ENCODE measurements around the gene FGD3. TPM values are rescaled to one million over a fixed set of nuclear protein-coding genes. Genes with fewer than 3 reads are reported as not detected.
"Not testable (repeated sequence)": the region's sequence is repeated elsewhere in the genome, so short reads cannot be mapped to it uniquely, and the experiment has no call there.

FGD3 gene
- total RNA-seq, 3 donors from 2014 or later = 10.2 to 18.0 (median 10.4) TPM

DNA sequence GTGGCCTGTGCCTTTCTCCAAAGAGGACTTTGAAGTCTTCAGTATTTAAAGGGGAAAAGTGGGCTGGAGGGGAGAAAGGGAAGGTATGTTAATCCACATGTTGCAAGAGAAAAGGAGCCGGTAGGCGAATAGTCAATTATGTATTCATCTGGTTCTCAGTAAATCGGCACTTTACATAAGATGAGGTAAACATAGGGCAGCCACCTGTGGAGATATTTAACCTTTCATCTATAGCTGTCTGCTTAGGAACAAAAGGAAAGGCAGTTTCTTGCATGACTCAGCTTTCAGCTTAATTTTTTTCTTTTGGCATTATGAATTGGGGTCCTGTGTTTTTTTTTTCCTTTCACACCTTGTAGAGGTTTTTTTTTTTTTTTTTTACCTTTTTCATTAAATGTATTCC lies 42.2 kb downstream of the FGD3 start:
- intact Hi-C loops (cut with DNase I; ENCODE audit: low total_unique reads) = no loop called here
- Histone ChIP-seq H3K27ac (peak overlapping the region in 1 of 2 donors; percentile 6), H3K4me1 (no peaks in the 10 kb centered on the region), H3K27me3 (no peaks in the 10 kb centered on the region), H3K36me3 (no peaks in the 10 kb centered on the region), H3K9me3 (peaks cover 0 to under 1% of the 10 kb centered on the region in 2 donors), H3K4me3 (no peak overlapping the region)
- DNase-seq (ENCODE audit: low spot score in 2 of 2) = no peak
- no peak for TF ChIP-seq POLR2A (IDR thresholded peaks at IDR 0.05)
- TF ChIP-seq POLR2AphosphoS5 (IDR thresholded peaks at IDR 0.05) = no peak
- TF ChIP-seq, protein P1, sequence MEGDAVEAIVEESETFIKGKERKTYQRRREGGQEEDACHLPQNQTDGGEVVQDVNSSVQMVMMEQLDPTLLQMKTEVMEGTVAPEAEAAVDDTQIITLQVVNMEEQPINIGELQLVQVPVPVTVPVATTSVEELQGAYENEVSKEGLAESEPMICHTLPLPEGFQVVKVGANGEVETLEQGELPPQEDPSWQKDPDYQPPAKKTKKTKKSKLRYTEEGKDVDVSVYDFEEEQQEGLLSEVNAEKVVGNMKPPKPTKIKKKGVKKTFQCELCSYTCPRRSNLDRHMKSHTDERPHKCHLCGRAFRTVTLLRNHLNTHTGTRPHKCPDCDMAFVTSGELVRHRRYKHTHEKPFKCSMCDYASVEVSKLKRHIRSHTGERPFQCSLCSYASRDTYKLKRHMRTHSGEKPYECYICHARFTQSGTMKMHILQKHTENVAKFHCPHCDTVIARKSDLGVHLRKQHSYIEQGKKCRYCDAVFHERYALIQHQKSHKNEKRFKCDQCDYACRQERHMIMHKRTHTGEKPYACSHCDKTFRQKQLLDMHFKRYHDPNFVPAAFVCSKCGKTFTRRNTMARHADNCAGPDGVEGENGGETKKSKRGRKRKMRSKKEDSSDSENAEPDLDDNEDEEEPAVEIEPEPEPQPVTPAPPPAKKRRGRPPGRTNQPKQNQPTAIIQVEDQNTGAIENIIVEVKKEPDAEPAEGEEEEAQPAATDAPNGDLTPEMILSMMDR (IDR thresholded peaks at IDR 0.05) = no peak

DNA sequence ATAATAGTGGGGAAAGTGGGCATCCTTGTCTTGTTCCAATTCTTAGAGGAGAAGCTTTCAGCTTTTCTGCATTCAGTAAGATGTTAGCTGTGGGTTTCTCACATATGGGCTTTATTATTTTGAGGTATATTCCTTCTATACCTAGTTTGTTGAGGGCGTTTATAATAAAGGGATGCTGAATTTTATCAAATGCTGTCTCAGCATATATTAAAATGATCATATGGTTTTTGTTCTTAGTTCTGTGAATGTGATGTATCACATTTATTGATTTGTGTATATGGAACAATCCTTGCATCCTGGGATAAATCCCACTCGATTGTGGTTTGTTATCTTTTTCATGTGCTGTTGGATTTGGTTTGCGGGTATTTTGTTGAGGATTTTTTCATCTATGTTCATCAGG lies 43.1 kb downstream of the FGD3 start:
- Histone ChIP-seq H3K4me3 (no peak overlapping the region), H3K9me3 (no peaks in the 10 kb centered on the region), H3K36me3 (no peaks in the 10 kb centered on the region), H3K4me1 (no peaks in the 10 kb centered on the region), H3K27ac (no peak overlapping the region), H3K27me3 (no peaks in the 10 kb centered on the region)
- TF ChIP-seq POLR2A (IDR thresholded peaks at IDR 0.05) (no peak), POLR2AphosphoS5 (IDR thresholded peaks at IDR 0.05) (no peak)
- TF ChIP-seq, protein P1 (IDR thresholded peaks at IDR 0.05) = no peak
- intact Hi-C loops (cut with DNase I; ENCODE audit: low total_unique reads) = loop anchor here (10.0 kb wide), 1 partner anchor 754 kb away; no protein-coding TSS in a partner anchor
- no peak for DNase-seq (ENCODE audit: low spot score in 2 of 2)

- no peak for TF ChIP-seq POLR2A (IDR thresholded peaks at IDR 0.05)
- TF ChIP-seq, protein P1 (IDR thresholded peaks at IDR 0.05) = no peak
- no peak for TF ChIP-seq POLR2AphosphoS5 (IDR thresholded peaks at IDR 0.05)
- Histone ChIP-seq H3K4me3 (no peak overlapping the region), H3K27ac (no peak overlapping the region), H3K27me3 (no peaks in the 10 kb centered on the region), H3K4me1 (no peaks in the 10 kb centered on the region), H3K9me3 (no peaks in the 10 kb centered on the region), H3K36me3 (no peaks in the 10 kb centered on the region)
- peak in 1 of 2 donors; percentile 4 for DNase-seq (ENCODE audit: low spot score in 2 of 2)
- intact Hi-C loops (cut with DNase I; ENCODE audit: low total_unique reads) = loop anchor here (10.0 kb wide), 1 partner anchor 752 kb away; no protein-coding TSS in a partner anchor
Observed at GRCh38 chr9:92992549-92992948, 45.2 kb downstream of the FGD3 start.

DNA sequence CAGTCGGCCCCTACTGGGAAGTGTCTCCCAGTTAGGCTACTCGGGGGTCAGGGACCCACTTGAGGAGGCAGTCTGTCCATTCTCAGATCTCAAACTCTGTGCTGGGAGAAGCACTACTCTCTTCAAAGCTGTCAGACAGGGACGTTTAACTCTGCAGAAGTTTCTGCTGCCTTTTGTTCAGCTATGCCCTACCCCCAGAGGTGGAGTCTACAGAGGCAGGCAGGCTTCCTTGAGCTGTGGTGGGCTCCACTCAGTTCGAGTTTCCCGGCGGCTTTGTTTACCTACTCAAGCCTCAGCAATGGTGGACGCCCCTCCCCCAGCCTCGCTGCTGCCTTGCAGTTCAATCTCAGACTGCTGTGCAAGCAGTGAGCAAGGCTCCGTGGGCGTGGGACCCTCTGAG lies 51.5 kb downstream of the FGD3 start:
- intact Hi-C loops (cut with DNase I; ENCODE audit: low total_unique reads) = loop anchor here (10.0 kb wide), 1 partner anchor 746 kb away; no protein-coding TSS in a partner anchor
- not testable (repeated sequence) for H3K27ac ChIP-seq, H3K9me3 ChIP-seq, H3K4me1 ChIP-seq, H3K27me3 ChIP-seq, H3K4me3 ChIP-seq, H3K36me3 ChIP-seq
- peak in 1 of 2 donors; percentile 1 for DNase-seq (ENCODE audit: low spot score in 2 of 2)

GRCh38 chr9:93001031-93001430 lies 53.7 kb downstream of the FGD3 start:
- TF ChIP-seq POLR2A (IDR thresholded peaks at IDR 0.05) (no peak), POLR2AphosphoS5 (IDR thresholded peaks at IDR 0.05) (no peak)
- TF ChIP-seq, protein P1 (IDR thresholded peaks at IDR 0.05) = no peak
- no peak overlapping the region for H3K27ac ChIP-seq
- H3K4me1 ChIP-seq = peaks cover 0 to 3% of the 10 kb centered on the region in 2 donors
- DNase-seq (ENCODE audit: low spot score in 2 of 2) = no peak
- no peak overlapping the region for H3K4me3 ChIP-seq
- peaks cover 0 to 8% of the 10 kb centered on the region in 2 donors for H3K9me3 ChIP-seq
- intact Hi-C loops (cut with DNase I; ENCODE audit: low total_unique reads) = no loop called here
- no peaks in the 10 kb centered on the region for H3K36me3 ChIP-seq
- H3K27me3 ChIP-seq = no peaks in the 10 kb centered on the region

GRCh38 chr9:93002700-93003099 lies 55.4 kb downstream of the FGD3 start:
- H3K9me3 ChIP-seq = peaks cover 0 to 8% of the 10 kb centered on the region in 2 donors
- no peaks in the 10 kb centered on the region for H3K36me3 ChIP-seq
- peak in 1 of 2 donors; percentile 4 for DNase-seq (ENCODE audit: low spot score in 2 of 2)
- H3K4me3 ChIP-seq = no peak overlapping the region
- intact Hi-C loops (cut with DNase I; ENCODE audit: low total_unique reads) = no loop called here
- no peak overlapping the region for H3K27ac ChIP-seq
- peaks cover 0 to 3% of the 10 kb centered on the region in 2 donors for H3K4me1 ChIP-seq
- H3K27me3 ChIP-seq = no peaks in the 10 kb centered on the region
- TF ChIP-seq POLR2A (IDR thresholded peaks at IDR 0.05) (no peak), POLR2AphosphoS5 (IDR thresholded peaks at IDR 0.05) (no peak)
- TF ChIP-seq, protein P1 (IDR thresholded peaks at IDR 0.05) = no peak
